Measurements from ENCODE around the gene ENOPH1. TPM values are rescaled to one million over a fixed set of nuclear protein-coding genes. Genes with fewer than 3 reads are reported as not detected.
A peak's percentile ranks its signal among the peaks of the same experiment; 100 is the strongest.

The ENOPH1 gene
- total and polyA plus RNA-seq, 9 of the 15 experiments (the other 6 are each of a cell fraction or from before 2014, with no cell fraction given), result 29.8 to 71.4 (median 48.9) TPM

DNA sequence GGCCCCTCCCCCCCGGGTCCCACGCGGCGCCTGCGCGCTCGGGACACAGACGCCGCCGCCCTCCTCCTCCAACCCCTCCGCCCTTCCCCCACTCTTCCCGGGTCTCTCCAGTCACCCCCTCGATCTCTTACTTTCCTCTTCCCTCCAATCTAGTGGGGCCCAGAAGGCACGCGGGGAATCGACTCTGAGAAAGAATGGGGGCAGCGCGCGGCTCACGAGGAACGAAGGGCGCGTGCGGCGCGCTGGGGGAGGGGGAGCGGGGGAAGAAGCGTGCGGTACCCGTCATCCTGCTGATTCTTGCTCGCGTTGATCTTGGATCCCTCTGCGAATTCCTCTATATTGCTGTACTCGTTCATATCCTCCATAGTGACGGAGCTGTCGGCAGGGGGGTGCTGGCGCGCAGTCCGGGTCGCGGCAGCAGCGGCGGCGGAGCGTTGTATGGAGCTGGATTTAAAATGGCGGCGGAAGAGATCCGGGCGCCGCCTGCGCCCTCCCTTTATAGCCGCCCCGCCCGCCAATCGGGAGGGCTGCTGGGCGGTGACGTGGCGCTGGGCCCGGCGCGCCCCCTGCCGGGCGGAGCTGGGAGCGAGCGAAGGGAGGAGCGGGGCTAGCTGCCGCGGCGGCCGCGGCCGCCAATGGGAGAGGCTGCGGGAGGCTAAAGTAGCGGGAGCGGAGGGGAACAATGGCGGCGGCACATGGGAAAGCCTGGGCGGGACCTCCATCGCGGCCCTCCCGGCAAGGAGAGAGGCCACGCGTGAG is 1.2 kb upstream of the ENOPH1 start (continued):
- TF ChIP-seq CHD7 (IDR thresholded peaks at IDR 0.05; ENCODE audit: low read depth, low read length) (no peak), IRF9 (tag; IDR thresholded peaks at IDR 0.05) (no peak), MEF2A (IDR thresholded peaks at IDR 0.05; ENCODE audit: control insufficient read depth, low read depth, low read length) (no peak), GTF2E2 (tag; IDR thresholded peaks at IDR 0.05) (peak; percentile 93), ZNF133 (CRISPR knock-in tag; IDR thresholded peaks at IDR 0.05) (no peak), BDP1 (IDR thresholded peaks at IDR 0.05; ENCODE audit: insufficient read depth, insufficient read length) (no peak), ARID1B (IDR thresholded peaks at IDR 0.05) (no peak), SMAD4 (CRISPR knock-in tag; conservative IDR thresholded peaks at IDR 0.05) (peak; percentile 52), ILK (tag; IDR thresholded peaks at IDR 0.05; ENCODE audit: borderline replicate concordance, low read depth) (no peak), FOXM1 (IDR thresholded peaks at IDR 0.05; ENCODE audit: low read depth) (no peak), FOXM1 (CRISPR knock-in tag; IDR thresholded peaks at IDR 0.05; ENCODE audit: low read depth) (peak; percentile 32), ARHGAP35 (IDR thresholded peaks at IDR 0.05; ENCODE audit: partially characterized antibody) (no peak), ZNF263 (CRISPR knock-in tag; IDR thresholded peaks at IDR 0.05; ENCODE audit: borderline replicate concordance) (peak; percentile 33; the same call in 1 of the 2 replicates)
- TF ChIP-seq, protein P1, sequence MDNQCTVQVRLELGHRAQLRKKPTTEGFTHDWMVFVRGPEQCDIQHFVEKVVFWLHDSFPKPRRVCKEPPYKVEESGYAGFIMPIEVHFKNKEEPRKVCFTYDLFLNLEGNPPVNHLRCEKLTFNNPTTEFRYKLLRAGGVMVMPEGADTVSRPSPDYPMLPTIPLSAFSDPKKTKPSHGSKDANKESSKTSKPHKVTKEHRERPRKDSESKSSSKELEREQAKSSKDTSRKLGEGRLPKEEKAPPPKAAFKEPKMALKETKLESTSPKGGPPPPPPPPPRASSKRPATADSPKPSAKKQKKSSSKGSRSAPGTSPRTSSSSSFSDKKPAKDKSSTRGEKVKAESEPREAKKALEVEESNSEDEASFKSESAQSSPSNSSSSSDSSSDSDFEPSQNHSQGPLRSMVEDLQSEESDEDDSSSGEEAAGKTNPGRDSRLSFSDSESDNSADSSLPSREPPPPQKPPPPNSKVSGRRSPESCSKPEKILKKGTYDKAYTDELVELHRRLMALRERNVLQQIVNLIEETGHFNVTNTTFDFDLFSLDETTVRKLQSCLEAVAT (IDR thresholded peaks at IDR 0.05), result peak; percentile 53 to 68
